WI38 (cell line): Measurements from ENCODE around the gene SPATA31C1.

Experiments used
- H3K4me3 ChIP-seq: 2 replicates; pipeline ENCODE4 v1.5.1; 2011; ENCODE audit warnings: low read depth, mild to moderate bottlenecking, control low read depth, low read length
- CTCF ChIP-seq: IDR thresholded peaks from 2 replicates; pipeline ENCODE4 v1.5.1; 2012; ENCODE audit warnings: low read depth, mild to moderate bottlenecking, control low read depth, low read length

Gene SPATA31C1

GRCh38 chr9:87886933-87887505, 30.7 kb upstream of the SPATA31C1 start:
- no peak overlapping the region for H3K4me3 ChIP-seq
- TF ChIP-seq CTCF = no peak

GRCh38 chr9:87887661-87888480, 29.9 kb upstream of the SPATA31C1 start:
- no peak for TF ChIP-seq CTCF
- H3K4me3 ChIP-seq = no peak overlapping the region

- TF ChIP-seq CTCF = no peak
- no peak overlapping the region for H3K4me3 ChIP-seq
These were observed 29.3 kb upstream of the SPATA31C1 start for GRCh38 chr9:87888501-87888900.

GRCh38 chr9:87889065-87889881, 28.5 kb upstream of the SPATA31C1 start:
- H3K4me3 ChIP-seq = no peak overlapping the region
- no peak for TF ChIP-seq CTCF

GRCh38 chr9:87889882-87890252, 27.9 kb upstream of the SPATA31C1 start:
- no peak for TF ChIP-seq CTCF

GRCh38 chr9:87890837-87891236, 26.9 kb upstream of the SPATA31C1 start:
- H3K4me3 ChIP-seq = no peak overlapping the region
- no peak for TF ChIP-seq CTCF

More at GRCh38 chr9:87889882-87890252, 27.9 kb upstream of the SPATA31C1 start:
- no peak overlapping the region for H3K4me3 ChIP-seq
